Left ventricle myocardium superior (tissue), 1 donor: ENCODE results near the gene VSIR. TPM values are rescaled to one million over a fixed set of nuclear protein-coding genes. Genes with fewer than 3 reads are reported as not detected.
A peak's percentile ranks its signal among the peaks of the same experiment; 100 is the strongest.

Source experiments
- ATAC-seq: fragments of 200-7000 bp; cut with Tn5 transposase; one replicate; pipeline ENCODE4 v1.9.1; 2020; ENCODE audit warnings: mild to moderate bottlenecking, moderate library complexity
- DNase-seq: peaks from one replicate; pipeline ENCODE4 v3.0.0-alpha.2; 2020
- intact Hi-C: fragments of 100-400 bp; cut with micrococcal nuclease; formaldehyde crosslinking; loops from one replicate; pipeline ENCODE4 v1.11.0; 2022
- long read RNA-seq: library from polyadenylated mRNA; unstranded; transcript quantifications from one replicate; pipeline ENCODE4 v2.0.0, GENCODE V29; 2021
- total RNA-seq: library from RNA; stranded (reverse); fragmentation: NEBNext Ultra II Directional; extraction: Animal tissue kit (Norgen Biotek cat#: 25700); gene quantifications from one replicate; pipeline ENCODE4 v1.2.1, GENCODE V29; 2021
- donor health status: DM: no; HTN: yes; CAD: no; lungs with severe emphysema.

The VSIR gene
- total RNA-seq, result 127 TPM
- long read RNA-seq, full-length matches to known transcripts, result 90 of 150 reads
- long read RNA-seq, partial matches to known transcripts, result 25 of 150 reads
- long read RNA-seq, other reads (novel, unspliced or antisense), result 35 of 150 reads

DNA sequence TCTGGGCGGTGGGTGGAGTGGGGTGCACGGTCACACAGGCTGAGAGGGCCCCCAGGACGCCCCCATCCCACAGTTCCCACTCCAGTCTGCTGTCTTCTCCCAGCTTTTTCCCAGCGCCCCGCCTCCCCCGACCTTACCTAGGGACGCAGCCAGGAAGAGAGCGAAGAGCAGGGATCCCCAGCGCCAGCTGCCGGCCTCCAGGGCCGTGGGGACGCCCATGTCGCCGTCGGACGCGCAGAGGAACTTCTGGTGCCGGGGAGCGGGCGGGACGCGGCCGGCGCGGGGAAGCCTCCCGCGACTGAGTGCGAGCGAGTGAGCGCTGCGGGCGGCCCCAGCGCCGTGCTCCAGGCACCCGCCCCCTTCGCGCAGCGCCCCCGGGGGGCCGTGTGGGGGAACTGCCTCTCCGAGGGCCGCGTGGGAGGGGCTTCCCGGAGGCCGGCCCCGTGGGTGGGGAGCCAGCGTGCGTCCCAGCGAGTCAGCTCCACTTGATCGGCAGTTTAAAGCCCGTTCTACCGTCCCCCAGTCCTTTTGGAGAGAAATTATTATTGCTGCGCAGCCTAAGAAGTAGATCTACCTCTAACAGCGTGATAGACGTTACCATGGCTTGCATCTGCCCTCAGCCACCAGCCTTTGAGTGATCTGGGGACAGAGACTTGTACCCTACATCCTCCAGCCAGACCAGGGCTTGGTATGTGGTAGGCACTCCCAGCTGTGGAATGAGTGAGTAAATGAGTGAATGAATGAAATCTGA lies at the start of gene VSIR:
Gene VSIR, minus strand, starts transcription at position 300 of the 751 bp plus-strand sequence. Its CDS starts 81 bp downstream, at position 219.
- DNase-seq (peak; percentile 96), ATAC-seq (peak; percentile 82)
- intact Hi-C loops, result no loop called here

- ATAC-seq (no peak), DNase-seq (no peak)
- intact Hi-C loops, result no loop called here
Measured at GRCh38 chr10:71821909-71822763, 48.8 kb upstream of the VSIR start.

DNA sequence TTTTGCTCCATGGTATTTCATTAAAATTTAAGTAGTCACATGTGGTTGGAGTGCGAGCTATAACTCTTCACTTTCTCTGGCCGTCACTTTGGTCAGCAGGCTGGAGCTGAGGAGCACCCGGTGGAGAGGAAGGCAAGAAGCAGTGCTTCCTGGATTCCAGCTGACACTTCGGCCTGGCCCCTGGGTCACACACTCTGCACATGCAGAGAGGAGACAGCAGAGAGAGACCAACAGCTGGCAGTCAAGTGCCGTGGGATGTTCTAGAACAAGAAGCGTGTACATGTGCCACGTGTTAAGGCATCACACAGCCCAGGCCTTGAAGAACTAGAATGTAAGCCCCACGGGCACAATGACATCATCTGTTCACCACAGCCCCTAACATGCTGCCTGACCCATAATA lies 47.6 kb upstream of the VSIR start:
- no peak for ATAC-seq
- no peak for DNase-seq

GRCh38 chr10:71819985-71820384 lies 46.7 kb upstream of the VSIR start:
- no peak for ATAC-seq
- DNase-seq, result no peak
- intact Hi-C loops, result no loop called here

More for the DNA sequence above, 47.6 kb upstream of the VSIR start:
- intact Hi-C loops, result no loop called here

DNA sequence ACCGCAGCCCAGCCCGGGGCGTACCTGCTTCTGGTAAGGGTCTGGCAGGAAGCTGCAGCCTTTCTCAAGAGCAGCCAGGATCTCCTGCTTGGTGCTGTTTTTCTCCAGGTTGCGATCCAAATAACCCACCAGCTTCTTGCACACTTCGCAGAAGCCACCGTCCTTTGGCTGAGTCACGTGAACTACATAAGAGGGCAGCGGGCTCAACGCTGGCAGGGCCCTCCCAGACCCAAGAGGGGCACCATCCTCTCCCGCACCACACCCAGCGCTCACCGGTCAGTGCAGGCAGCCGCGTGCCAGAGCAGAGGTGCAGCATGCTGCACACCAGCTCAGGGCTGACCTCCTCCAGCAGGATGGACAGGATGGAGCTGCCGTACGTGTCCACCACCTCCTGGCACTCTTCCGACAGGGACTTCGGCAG lies 46.1 kb upstream of the VSIR start:
- DNase-seq (no peak), ATAC-seq (no peak)
- intact Hi-C loops, result no loop called here

DNA sequence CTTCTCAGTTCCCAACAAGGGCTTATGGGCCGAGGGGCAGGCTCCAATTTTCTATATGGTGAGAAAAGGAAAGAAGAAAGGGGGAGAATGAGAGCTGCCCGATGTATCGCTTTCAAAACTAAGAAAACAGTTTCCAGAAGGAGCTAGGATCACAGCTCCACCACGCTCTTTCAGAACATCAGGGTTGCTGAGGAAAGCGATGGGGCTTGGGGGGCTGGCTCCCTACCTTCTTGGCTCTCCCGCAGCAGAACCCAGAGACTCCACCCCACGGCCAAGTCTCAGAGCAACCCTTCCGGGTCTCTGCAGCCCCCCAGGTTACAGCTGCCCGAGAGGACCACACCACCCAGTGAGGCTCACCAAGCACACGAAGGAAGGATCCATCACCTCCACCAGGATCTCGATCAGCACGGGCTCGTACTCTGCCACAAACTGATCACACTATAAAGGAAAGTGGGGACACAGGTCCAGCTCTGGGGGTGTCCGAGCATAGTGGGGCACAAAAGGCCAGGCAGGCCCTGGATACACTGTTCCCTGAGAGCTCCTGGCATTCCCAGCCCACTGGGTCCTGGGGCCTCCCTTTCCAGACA lies 45.4 kb upstream of the VSIR start:
- DNase-seq, result no peak
- intact Hi-C loops, result no loop called here
- no peak for ATAC-seq

DNA sequence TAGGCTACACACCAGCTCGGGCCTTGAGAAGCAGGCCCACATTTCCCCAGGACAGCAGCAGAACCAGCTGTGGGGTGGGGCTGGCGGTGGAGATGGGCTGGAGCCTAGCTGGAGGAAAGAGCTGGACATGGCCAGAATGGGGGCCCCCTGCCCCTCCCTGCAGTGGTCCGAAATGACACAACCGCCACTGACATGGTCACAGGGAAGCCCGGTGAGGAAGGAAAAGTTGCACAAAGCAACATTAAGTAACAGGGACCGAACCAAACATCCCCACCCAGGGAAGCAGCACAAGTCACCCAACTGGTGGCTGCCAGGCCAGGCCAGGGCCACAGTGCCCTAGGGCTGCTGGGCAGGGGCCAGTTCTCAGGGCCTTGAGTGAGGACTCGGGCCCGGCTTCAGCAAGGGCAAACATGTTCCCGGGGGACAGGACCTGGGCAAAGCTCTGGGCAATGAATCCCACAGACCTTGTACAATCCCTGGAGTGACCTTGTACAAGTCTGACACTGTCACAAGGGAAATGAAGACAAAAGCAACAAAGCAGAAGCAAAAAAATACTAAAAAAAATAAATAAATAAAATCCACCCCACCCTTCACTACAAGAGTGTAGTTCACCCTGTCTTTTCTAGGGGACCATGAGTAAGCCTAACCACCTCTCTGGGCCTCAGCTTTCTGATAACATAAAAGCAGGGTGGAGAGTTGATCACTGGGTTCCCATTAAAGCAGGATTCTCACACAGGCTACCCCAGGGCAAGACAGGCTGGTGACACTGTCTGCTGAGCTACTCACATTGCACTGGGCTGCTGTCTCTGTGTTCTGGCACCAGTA lies 44.7 kb upstream of the VSIR start:
- ATAC-seq (peak; percentile 82), DNase-seq (peak; percentile 83)
- intact Hi-C loops, result no loop called here

DNA sequence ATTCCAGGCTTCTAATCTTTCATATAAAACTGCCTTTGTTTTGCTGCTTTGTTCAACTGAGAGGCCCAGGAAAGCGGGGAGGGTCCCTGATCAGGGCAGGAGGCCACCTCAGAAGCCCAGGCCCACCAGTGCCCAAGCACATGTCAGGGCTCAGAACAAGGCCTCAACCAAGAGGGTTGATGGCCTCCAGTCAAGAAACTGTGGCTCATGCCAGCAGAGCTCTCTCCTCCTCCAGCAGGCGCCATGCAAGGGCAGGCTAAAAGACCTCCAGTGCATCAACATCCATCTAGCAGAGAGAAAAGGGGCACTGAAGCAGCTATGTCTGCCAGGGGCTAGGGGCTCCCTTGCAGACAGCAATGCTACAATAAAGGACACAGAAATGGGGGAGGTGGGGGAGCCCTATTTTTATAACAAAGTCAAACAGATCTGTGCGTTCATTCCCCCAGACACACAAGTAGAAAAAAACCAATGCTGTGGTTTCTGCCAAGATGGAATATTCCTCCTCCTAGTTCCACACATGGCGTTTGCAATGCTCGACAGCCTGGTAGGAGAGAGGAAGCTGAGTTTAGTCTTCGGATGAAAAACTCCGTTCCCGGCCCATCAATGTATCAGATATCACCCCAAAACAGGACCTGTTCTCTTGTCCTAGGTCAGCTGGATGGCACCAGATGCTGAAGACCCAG lies 43.8 kb upstream of the VSIR start:
- no peak for DNase-seq
- intact Hi-C loops, result no loop called here
- no peak for ATAC-seq

- intact Hi-C loops, result no loop called here
- DNase-seq (no peak), ATAC-seq (no peak)
Measured at GRCh38 chr10:71816421-71816851, 43.1 kb upstream of the VSIR start.

GRCh38 chr10:71815515-71816130 lies 42.3 kb upstream of the VSIR start:
- DNase-seq (no peak), ATAC-seq (no peak)
- intact Hi-C loops, result no loop called here

- ATAC-seq (no peak), DNase-seq (no peak)
- intact Hi-C loops, result no loop called here
Measured at GRCh38 chr10:71814922-71815411, 41.6 kb upstream of the VSIR start.

- intact Hi-C loops, result no loop called here
- peak; percentile 4 for ATAC-seq
- no peak for DNase-seq
Measured at GRCh38 chr10:71812913-71813590, 39.7 kb upstream of the VSIR start.

- peak; percentile 81 for ATAC-seq
- intact Hi-C loops, result no loop called here
- peak; percentile 86 for DNase-seq
Measured at GRCh38 chr10:71812016-71812912, 38.9 kb upstream of the VSIR start.

- DNase-seq, result no peak
Measured at GRCh38 chr10:71811351-71811750, 38.0 kb upstream of the VSIR start.

DNA sequence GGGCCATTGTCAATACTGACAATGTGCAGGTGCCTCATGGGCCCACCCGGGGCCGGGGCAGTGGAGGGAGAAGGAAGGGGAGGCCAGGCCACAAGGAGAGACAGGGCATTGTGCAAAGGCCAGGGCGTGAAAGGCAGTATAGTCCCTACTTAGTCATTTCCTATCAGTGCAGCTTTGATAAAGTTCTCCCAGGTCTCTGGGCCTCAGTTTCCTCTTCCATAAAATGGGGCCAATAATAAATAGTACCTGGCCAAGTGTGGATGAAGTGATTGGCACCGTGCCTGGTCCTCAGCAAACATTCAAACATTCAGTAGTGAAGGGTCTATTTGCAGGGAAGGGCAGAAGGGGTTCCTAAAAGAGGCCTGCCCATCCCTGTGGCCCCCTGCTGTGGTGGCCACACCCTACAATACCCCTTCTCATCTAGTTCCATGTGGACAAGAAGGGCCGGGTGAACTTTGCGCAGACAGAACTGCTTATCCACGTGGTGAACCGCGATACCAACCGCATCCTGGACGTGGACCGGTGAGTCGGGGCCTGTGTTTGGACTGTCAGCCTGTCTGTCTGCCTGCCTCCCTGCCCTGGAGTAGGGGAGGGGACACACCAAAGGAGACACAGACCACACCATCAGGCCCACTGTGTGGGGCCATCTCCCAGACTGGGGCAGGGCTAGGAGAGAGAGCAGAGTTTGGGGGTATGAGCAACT lies 36.9 kb upstream of the VSIR start:
- ATAC-seq (no peak), DNase-seq (no peak)
- intact Hi-C loops, result no loop called here

More at GRCh38 chr10:71811351-71811750, 38.0 kb upstream of the VSIR start:
- ATAC-seq, result no peak
- intact Hi-C loops, result no loop called here

DNA sequence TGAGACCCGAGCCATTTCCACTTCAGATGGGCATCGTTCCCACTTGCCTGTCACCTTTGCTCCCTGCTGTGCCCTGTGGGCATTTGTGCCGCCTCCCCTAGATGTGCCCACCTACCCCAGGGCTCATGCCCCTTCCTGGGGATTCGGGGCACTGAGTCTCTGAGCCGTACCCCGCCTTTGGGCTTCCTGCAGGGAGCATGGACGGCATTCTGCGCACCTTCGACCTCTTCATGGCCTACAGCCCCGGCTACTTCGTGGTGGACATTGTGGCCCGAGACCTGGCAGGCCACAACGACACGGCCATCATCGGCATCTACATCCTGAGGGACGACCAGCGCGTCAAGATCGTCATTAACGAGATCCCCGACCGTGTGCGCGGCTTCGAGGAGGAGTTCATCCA lies 36.3 kb upstream of the VSIR start:
- ATAC-seq (no peak), DNase-seq (no peak)
- intact Hi-C loops, result no loop called here
